ENCODE measurements around the gene TBC1D24. TPM values are rescaled to one million over a fixed set of nuclear protein-coding genes. Genes with fewer than 3 reads are reported as not detected.

TBC1D24 gene
- total and polyA plus RNA-seq, 9 of the 15 experiments (the other 6 are each of a cell fraction or from before 2014, with no cell fraction given): 1.7 to 22.6 (median 7.2) TPM

- TF ChIP-seq RBFOX2 (IDR thresholded peaks at IDR 0.05; ENCODE audit: low read depth, low read length) (peak; percentile 23), ZNF431 (CRISPR knock-in tag; IDR thresholded peaks at IDR 0.05) (no peak), E2F4 (CRISPR knock-in tag; IDR thresholded peaks at IDR 0.05; ENCODE audit: low read depth) (no peak), TEAD1 (CRISPR knock-in tag; IDR thresholded peaks at IDR 0.05) (no peak)
Measured at GRCh38 chr16:2457946-2458345, 17.0 kb upstream of the TBC1D24 start (continued).

- ChIA-PET CTCF (ENCODE audit: low intra/inter-chr PET ratio) (no interaction called here), POLR2A (interaction anchor here (0.6 to 1.2 kb wide), 7 partner anchors 8 to 211 kb away, joined by 3 to 5 read pairs (median 4); no protein-coding TSS in a partner anchor)
- Histone ChIP-seq H2AFZ (ENCODE audit: low read depth, low read length) (peak overlapping the region; percentile 69), H3K79me2 (ENCODE audit: control insufficient read depth, insufficient read depth, low read length) (peaks cover 16% of the 10 kb centered on the region), H4K20me1 (replicated peaks; ENCODE audit: control insufficient read depth, insufficient read depth, low read length) (no peaks in the 10 kb centered on the region; the same call in 1 of the 2 replicates), H3K36me3 (ENCODE audit: control insufficient read depth, insufficient read depth, low read length) (peaks cover 69% of the 10 kb centered on the region; the same call in 2 of the 3 replicates), H3K9me1 (ENCODE audit: control insufficient read depth, insufficient read depth, low read length) (peaks cover 6% of the 10 kb centered on the region), H3K4me2 (ENCODE audit: insufficient read depth, low read length) (peak overlapping the region; percentile 94), H3K4me3 (peak overlapping the region; percentile 77), H3K27me3 (ENCODE audit: control insufficient read depth in 2 of 2, insufficient read depth in 2 of 2, low read length in 2 of 2) (no peaks in the 10 kb centered on the region), H3K9ac (ENCODE audit: insufficient read depth in 1 of 2, low read depth in 2 of 2, low read length in 2 of 2) (peak overlapping the region; percentile 66 to 97), H3K27ac (ENCODE audit: extremely low read depth, low read depth, low read length) (peak overlapping the region; percentile 50), H3K4me1 (replicated peaks in 1 of 2; ENCODE audit: control insufficient read depth in 2 of 2, insufficient read depth in 2 of 2, low read length in 2 of 2) (peaks cover 10 to 73% of the 10 kb centered on the region in 2 experiments; a peak in 4 of 5 replicates), H3K9me3 (replicated peaks; ENCODE audit: control insufficient read depth, insufficient read depth, low read depth, low read length) (no peaks in the 10 kb centered on the region)
- ATAC-seq (no peak; the same call in none of the 3 replicates), FAIRE-seq (peak; percentile 44), DNase-seq (ENCODE audit: extremely low read depth in 1 of 4, low spot score in 3 of 4) (peak in 2 of 4 experiments; percentile 32 to 36)
- in situ Hi-C loops (cut with MboI): no loop called here
- intact Hi-C loops (cut with micrococcal nuclease): no loop called here
- BruUV-seq (replicated peaks): no TSS peak
- 16% methylated on average over 16 of the region's 18 CpGs for WGBS (ENCODE audit: insufficient coverage, low coverage, missing lambda C conversion rate)
- TF ChIP-seq EP400 (IDR thresholded peaks at IDR 0.05) (no peak), PTBP1 (IDR thresholded peaks at IDR 0.05; ENCODE audit: low read depth, low read length) (no peak), NFE2 (IDR thresholded peaks at IDR 0.05; ENCODE audit: low read depth) (no peak), ZNF764 (CRISPR knock-in tag; IDR thresholded peaks at IDR 0.05; ENCODE audit: low read depth) (no peak), POLR2B (IDR thresholded peaks at IDR 0.05; ENCODE audit: low read depth, partially characterized antibody) (peak; percentile 68), POLR2A (conservative IDR thresholded peaks at IDR 0.05) (peak; percentile 76; the same call in 1 of the 2 replicates), CGGBP1 (CRISPR knock-in tag; IDR thresholded peaks at IDR 0.05) (no peak), THAP7 (CRISPR knock-in tag; IDR thresholded peaks at IDR 0.05) (no peak), SRSF7 (optimal IDR thresholded peaks at IDR 0.05; ENCODE audit: low read depth, low read length) (no peak), C11orf30 (IDR thresholded peaks at IDR 0.05; ENCODE audit: low read depth) (peak; percentile 38; the same call in 1 of the 2 replicates), TRIM24 (IDR thresholded peaks at IDR 0.05) (no peak), ZNF316 (IDR thresholded peaks at IDR 0.05) (peak; percentile 64; the same call in 1 of the 2 replicates), MXI1 (IDR thresholded peaks at IDR 0.05; ENCODE audit: low read depth, low read length) (no peak), MCM2 (IDR thresholded peaks at IDR 0.05; ENCODE audit: low read depth) (no peak)
Measured at GRCh38 chr16:2458887-2459646, 15.9 kb upstream of the TBC1D24 start.
